Measurements from ENCODE around the gene SCG2.

DNA sequence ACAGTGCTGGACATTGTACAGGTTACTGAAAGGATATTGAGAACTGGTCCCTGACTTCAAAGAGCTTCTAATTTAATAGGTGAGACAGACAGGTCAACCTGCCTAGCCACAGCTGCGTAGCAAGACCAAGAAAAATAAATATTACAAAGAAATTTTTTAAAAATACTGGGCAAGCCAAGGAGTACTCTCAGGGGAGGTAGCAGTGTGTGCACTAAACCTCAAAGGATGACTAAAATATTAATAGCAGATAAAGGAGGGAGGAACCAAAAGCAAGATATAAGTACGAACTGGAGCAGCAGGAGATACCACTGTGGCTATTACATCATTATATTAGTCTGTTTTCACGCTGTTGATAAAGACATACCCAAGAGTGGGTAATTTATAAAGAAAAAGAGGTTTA, 14.9 kb downstream of the SCG2 start:
- no peak for TF ChIP-seq CTCF (conservative IDR thresholded peaks at IDR 0.05; ENCODE audit: low read length)
- TF ChIP-seq EZH2phosphoT487 (IDR thresholded peaks at IDR 0.05; ENCODE audit: borderline replicate concordance, low read depth, low read length), result no peak

Measured in OCI-LY7 (cell line).